Measurements from ENCODE around the gene PDLIM3. TPM values are rescaled to one million over a fixed set of nuclear protein-coding genes. Genes with fewer than 3 reads are reported as not detected.

PDLIM3 gene
- total RNA-seq, result 15.1 and 96.6 TPM in 2 replicates

DNA sequence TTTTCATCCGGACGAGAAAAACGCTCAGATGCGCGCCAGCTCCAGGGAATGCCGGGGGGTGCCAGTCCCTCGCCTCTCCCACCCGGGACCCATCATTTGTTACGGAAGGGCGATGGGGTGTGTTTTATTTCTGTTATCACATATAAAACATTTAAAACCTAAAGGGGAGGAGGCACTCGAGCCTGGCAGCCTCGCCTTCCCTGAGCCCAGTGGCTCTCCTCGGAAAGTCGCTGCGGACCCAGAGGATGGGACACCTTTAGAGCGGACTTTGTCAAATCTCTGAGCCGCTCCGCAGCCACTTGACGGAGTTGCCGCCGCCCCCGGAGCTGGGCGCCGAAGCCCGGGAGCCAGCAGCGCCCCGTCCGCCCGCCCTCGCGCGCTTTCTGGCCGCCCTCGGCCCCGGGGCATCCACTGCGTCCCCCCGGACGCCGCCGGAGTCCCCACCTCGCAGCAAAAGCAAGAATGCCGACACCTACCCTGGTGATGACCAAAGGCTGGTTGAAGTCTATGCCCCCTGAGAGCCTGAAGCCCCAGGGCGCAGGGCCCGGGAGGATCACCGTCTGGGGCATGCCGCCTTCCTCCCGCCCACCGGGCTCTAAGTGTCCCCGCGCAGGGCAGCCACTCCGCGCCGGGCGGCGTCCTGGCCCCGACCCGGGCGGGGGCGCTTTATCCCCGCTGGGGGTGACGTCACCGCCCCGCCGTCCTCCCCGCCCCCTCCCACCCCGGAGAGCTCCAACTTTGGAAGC lies at the start of gene PDLIM3:
Gene PDLIM3 (minus strand): TSS at position 642 of the 746 bp plus-strand sequence. CDS start 73 bp downstream, at position 569.
- H3K4me3 ChIP-seq (ENCODE audit: low read depth, low read length), result peak within 1 kb of the TSS; percentile 77
- peak; percentile 58 for DNase-seq (ENCODE audit: low read depth)
- TF ChIP-seq, protein P1, sequence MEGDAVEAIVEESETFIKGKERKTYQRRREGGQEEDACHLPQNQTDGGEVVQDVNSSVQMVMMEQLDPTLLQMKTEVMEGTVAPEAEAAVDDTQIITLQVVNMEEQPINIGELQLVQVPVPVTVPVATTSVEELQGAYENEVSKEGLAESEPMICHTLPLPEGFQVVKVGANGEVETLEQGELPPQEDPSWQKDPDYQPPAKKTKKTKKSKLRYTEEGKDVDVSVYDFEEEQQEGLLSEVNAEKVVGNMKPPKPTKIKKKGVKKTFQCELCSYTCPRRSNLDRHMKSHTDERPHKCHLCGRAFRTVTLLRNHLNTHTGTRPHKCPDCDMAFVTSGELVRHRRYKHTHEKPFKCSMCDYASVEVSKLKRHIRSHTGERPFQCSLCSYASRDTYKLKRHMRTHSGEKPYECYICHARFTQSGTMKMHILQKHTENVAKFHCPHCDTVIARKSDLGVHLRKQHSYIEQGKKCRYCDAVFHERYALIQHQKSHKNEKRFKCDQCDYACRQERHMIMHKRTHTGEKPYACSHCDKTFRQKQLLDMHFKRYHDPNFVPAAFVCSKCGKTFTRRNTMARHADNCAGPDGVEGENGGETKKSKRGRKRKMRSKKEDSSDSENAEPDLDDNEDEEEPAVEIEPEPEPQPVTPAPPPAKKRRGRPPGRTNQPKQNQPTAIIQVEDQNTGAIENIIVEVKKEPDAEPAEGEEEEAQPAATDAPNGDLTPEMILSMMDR (IDR thresholded peaks at IDR 0.05; ENCODE audit: insufficient read depth, low read depth, low read length), result no peak

DNA sequence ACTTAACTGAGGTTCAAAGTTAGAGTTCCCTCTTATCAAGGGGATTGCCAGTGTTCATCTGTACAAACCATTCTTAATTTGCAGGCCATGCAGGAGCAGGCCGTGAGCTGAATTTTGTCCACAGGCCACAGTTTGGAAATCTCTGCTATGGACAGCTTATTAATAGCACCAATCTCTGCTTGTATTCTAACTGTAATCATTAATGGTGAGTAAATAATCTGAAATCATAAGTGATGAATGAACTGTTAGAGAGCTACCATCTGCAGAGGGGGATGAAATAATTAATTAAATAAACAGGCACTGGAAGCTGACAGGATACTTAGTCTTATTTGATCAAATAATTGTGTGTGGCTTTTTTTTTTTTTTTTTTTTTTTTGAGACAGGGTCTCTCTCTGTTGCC lies 48.5 kb upstream of the PDLIM3 start:
- TF ChIP-seq, protein P1 (IDR thresholded peaks at IDR 0.05; ENCODE audit: insufficient read depth, low read depth, low read length), result no peak
- no peak overlapping the region for H3K4me3 ChIP-seq (ENCODE audit: low read depth, low read length)
- no peak for DNase-seq (ENCODE audit: low read depth)

DNA sequence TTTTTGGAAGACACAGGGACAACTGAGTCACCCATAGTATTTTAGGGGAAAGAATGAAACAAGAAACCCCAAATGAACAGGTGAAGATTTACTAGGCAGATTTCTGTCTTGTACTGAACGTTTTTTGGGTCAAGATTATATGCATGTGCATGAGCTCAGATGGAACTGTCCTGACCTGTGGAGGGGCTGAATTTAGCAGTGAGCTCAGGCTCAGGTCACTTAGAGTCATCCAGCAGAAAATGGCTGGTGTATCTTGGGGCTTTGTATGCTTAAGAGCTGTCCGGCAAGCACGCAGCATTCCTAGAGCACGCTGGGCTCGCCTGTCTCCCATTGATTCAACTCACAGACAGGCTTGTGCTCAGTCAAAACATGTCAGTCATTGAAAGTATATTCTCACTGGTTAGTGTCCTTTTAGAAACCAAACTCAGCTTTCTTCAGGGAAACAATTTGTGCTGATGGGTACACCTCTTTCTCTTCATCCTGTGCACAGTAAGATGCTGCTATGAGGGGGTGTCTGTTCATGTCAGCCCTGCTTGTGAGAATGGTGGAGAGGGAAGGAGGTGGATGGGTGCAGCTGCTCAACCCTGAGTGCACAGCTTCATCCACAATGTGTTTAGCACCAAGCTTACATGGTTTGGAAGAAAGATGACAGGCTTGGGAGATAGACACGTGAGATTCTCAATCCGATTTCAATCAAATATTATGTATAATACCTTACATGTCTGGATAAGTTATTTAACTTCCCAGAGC lies 47.5 kb upstream of the PDLIM3 start:
- TF ChIP-seq, protein P1 (IDR thresholded peaks at IDR 0.05; ENCODE audit: insufficient read depth, low read depth, low read length), result no peak
- no peak for DNase-seq (ENCODE audit: low read depth)
- no peak overlapping the region for H3K4me3 ChIP-seq (ENCODE audit: low read depth, low read length)

- no peak for DNase-seq (ENCODE audit: low read depth)
- H3K4me3 ChIP-seq (ENCODE audit: low read depth, low read length), result no peak overlapping the region
- TF ChIP-seq, protein P1 (IDR thresholded peaks at IDR 0.05; ENCODE audit: insufficient read depth, low read depth, low read length), result no peak
These were observed 45.4 kb upstream of the PDLIM3 start for GRCh38 chr4:185580699-185581098.

- TF ChIP-seq, protein P1 (IDR thresholded peaks at IDR 0.05; ENCODE audit: insufficient read depth, low read depth, low read length), result no peak
- H3K4me3 ChIP-seq (ENCODE audit: low read depth, low read length), result no peak overlapping the region
- no peak for DNase-seq (ENCODE audit: low read depth)
These were observed 43.0 kb upstream of the PDLIM3 start for GRCh38 chr4:185578284-185578683.

DNA sequence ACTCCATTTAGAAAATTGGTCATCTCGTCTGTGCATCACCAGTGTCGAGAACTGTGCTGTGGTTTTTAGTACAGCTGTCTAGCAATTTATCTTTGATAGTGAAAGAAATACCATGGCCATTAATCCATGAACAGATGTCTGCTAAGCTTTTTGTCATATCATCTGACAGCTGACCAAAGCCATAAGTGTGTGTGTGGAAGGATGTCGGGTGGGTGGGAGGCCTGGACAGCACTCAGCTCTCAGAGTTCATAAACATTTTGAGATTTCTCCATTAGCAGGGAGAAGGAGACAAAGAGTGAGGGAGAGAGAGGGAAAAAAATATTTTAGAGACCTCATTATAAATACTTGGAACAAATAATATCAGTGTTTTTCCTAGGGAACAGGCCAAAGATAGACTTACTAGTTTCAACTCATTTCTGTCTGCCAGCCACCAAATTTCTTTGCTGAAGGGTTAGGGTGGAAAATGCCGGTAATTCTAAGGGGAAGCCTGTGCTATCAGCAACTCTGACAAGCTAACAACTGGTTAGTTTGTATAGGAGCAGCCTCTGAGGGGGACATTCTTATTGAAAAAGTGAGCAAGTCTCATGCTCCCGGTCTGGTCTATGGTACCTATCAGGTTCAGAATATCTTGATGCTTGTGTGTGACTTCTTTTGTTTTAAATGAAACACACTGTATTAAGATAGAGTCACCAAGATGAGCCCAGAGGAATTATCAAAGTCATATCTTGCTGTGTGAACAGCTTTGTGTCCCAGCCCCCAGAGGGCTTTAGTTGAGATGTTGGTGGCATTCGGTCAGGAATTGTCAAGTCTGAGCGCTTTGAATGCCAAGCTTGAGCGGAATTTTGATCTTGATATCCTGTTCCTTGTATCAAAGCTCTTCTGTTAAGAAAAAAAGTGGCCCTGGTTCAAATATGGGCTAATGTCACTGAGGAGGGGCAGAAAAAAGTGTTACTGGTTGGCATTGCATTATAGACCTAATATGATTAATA lies 41.9 kb upstream of the PDLIM3 start:
- TF ChIP-seq, protein P1 (IDR thresholded peaks at IDR 0.05; ENCODE audit: insufficient read depth, low read depth, low read length), result no peak
- H3K4me3 ChIP-seq (ENCODE audit: low read depth, low read length), result no peak overlapping the region
- peak; percentile 64 for DNase-seq (ENCODE audit: low read depth)

All from fibroblast of villous mesenchyme (primary cell).